DOHH2 (cell line): ENCODE results near the gene GDPGP1.

Experiments
- H3F3A ChIP-seq: fragments of 200-600 bp; sonication (generic), shearing (Covaris generic); 2 replicates; pipeline ENCODE4 v1.6.0; 2016; ENCODE audit warnings: antibody characterized with exemption, mild to moderate bottlenecking; ENCODE audit not compliant: control insufficient read depth, insufficient read depth
- H3K27ac ChIP-seq: fragments of 200-600 bp; sonication (generic); 2 replicates; pipeline ENCODE4 v1.5.1; 2014; ENCODE audit warnings: low read depth, mild to moderate bottlenecking, low read length, moderate library complexity
- H3K27me3 ChIP-seq: fragments of 200-600 bp; sonication (generic); 2 replicates; pipeline ENCODE4 v1.6.1; 2014; ENCODE audit warnings: mild to moderate bottlenecking, low read length, mixed read lengths; ENCODE audit not compliant: control insufficient read depth
- H3K36me3 ChIP-seq: fragments of 200-600 bp; sonication (generic); 2 replicates; pipeline ENCODE4 v1.6.1; 2014; ENCODE audit warnings: mild to moderate bottlenecking, low read length, moderate library complexity, mixed read lengths; ENCODE audit not compliant: control insufficient read depth
- H3K4me1 ChIP-seq: fragments of 200-600 bp; sonication (generic); 2 replicates; pipeline ENCODE4 v1.6.1; 2014; ENCODE audit warnings: mild to moderate bottlenecking, low read length, mixed read lengths; ENCODE audit not compliant: control insufficient read depth
- H3K4me2 ChIP-seq: fragments of 200-600 bp; sonication (generic); 2 replicates; pipeline ENCODE4 v1.6.0; 2014; ENCODE audit warnings: mild to moderate bottlenecking, low read length, moderate library complexity
- H3K4me3 ChIP-seq: fragments of 200-600 bp; sonication (generic); 2 replicates; pipeline ENCODE4 v1.5.1; 2014; ENCODE audit warnings: mild to moderate bottlenecking, low read length, mixed read lengths
- H3K79me2 ChIP-seq: fragments of 200-600 bp; sonication (generic); 2 replicates; pipeline ENCODE4 v1.6.1; 2014; ENCODE audit warnings: mild to moderate bottlenecking, low read length, mixed read lengths; ENCODE audit not compliant: control insufficient read depth
- H3K9me2 ChIP-seq: fragments of 200-600 bp; sonication (generic); replicated peaks from 2 replicates; pipeline ENCODE4 v1.6.1; 2014; ENCODE audit warnings: mild to moderate bottlenecking, low read length, mixed read lengths; ENCODE audit not compliant: control insufficient read depth
- H3K9me3 ChIP-seq: fragments of 200-600 bp; sonication (generic); 2 replicates; pipeline ENCODE4 v1.6.1; 2014; ENCODE audit warnings: antibody characterized with exemption, low read length, mixed read lengths; ENCODE audit not compliant: control insufficient read depth, insufficient read depth
- H4K20me1 ChIP-seq: fragments of 200-600 bp; sonication (generic); 2 replicates; pipeline ENCODE4 v1.6.0; 2014; ENCODE audit warnings: low read depth, mild to moderate bottlenecking, antibody characterized with exemption, low read length, moderate library complexity; ENCODE audit not compliant: control insufficient read depth, insufficient read depth
- EZH2phosphoT487 ChIP-seq: fragments of 200-600 bp; sonication (generic); IDR thresholded peaks from 2 replicates; pipeline ENCODE4 v1.6.1; 2017; ENCODE audit warnings: borderline replicate concordance, mild to moderate bottlenecking, antibody characterized with exemption, low read length, moderate library complexity, mixed read lengths
- TF ChIP-seq, protein P1 (sequence below): fragments of 200-600 bp; sonication (generic); IDR thresholded peaks from one replicate; pipeline ENCODE4 v1.5.1; 2014; ENCODE audit warnings: antibody characterized with exemption, mild to moderate bottlenecking, low read depth, low read length; ENCODE audit not compliant: poor library complexity, severe bottlenecking

Gene GDPGP1

DNA sequence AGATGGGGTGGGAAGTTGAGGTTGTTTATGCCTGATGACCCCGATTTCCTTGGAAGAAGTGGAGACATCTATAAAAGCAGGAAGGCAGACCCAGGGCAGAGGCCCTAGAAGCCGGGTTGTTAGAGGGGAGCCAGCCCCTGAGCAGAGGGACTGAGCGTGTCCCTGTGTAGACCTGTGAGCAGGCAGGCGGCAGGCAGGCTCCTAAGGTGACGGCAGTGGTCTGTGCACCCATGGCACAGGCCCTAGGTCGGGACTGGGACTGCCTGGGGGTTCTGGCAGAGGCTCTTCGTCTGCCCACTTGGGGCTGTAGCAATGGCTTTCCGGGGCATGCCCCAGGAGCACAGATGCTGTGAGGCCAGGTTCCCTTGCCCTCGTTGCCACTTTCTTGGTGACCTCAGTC lies 23.0 kb upstream of the GDPGP1 start:
- no peaks in the 10 kb centered on the region for H3K27me3 ChIP-seq
- no peaks in the 10 kb centered on the region for H3K36me3 ChIP-seq
- H4K20me1 ChIP-seq, result no peaks in the 10 kb centered on the region
- no peak overlapping the region for H3K4me3 ChIP-seq
- no peaks in the 10 kb centered on the region for H3K79me2 ChIP-seq
- H3K4me2 ChIP-seq, result no peak overlapping the region
- peaks cover 25% of the 10 kb centered on the region for H3K4me1 ChIP-seq
- no peak for TF ChIP-seq EZH2phosphoT487
- TF ChIP-seq, protein P1, sequence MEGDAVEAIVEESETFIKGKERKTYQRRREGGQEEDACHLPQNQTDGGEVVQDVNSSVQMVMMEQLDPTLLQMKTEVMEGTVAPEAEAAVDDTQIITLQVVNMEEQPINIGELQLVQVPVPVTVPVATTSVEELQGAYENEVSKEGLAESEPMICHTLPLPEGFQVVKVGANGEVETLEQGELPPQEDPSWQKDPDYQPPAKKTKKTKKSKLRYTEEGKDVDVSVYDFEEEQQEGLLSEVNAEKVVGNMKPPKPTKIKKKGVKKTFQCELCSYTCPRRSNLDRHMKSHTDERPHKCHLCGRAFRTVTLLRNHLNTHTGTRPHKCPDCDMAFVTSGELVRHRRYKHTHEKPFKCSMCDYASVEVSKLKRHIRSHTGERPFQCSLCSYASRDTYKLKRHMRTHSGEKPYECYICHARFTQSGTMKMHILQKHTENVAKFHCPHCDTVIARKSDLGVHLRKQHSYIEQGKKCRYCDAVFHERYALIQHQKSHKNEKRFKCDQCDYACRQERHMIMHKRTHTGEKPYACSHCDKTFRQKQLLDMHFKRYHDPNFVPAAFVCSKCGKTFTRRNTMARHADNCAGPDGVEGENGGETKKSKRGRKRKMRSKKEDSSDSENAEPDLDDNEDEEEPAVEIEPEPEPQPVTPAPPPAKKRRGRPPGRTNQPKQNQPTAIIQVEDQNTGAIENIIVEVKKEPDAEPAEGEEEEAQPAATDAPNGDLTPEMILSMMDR, result no peak
- H3K27ac ChIP-seq, result no peak overlapping the region
- no peaks in the 10 kb centered on the region; the same call in 1 of the 2 replicates for H3F3A ChIP-seq
- H3K9me2 ChIP-seq, result no peaks in the 10 kb centered on the region
- no peaks in the 10 kb centered on the region for H3K9me3 ChIP-seq

DNA sequence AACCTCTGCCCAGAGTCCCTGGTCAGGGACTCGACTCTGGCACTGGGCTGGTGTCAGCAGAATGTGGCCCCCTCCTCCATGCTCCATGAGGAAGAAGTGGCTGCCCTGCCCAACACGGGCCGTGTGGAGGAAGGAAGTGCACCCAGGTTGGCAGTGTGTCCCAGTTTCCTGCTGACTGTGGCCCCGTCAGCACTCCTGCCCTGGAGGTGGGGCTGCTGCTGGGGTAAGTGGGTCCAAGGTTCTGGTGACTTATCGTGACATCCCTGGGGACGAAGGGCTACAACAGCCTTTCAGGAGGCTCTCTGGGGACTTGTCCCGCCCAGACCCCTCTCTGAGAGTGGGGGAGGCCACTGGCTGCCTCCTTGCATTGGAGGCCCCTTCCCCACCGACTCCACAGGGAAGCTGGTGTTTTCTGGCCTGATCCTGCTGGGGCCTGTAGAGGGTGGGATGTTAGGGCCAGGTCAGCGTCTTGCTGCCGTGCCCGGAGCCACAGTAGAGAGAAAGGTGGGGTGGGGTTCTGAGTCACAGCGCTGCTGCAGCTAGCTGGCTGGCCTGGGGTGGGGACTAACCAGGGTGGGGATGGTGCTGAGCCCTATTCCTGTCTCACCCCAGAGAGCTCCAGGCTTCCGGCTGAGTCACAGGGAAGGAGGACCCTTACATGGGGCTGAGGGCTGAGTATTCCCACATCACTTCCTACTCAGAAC lies 22.4 kb upstream of the GDPGP1 start:
- Histone ChIP-seq H3F3A (no peaks in the 10 kb centered on the region; the same call in 1 of the 2 replicates), H3K9me2 (no peaks in the 10 kb centered on the region), H3K36me3 (no peaks in the 10 kb centered on the region), H4K20me1 (no peaks in the 10 kb centered on the region), H3K4me1 (peaks cover 30% of the 10 kb centered on the region), H3K9me3 (no peaks in the 10 kb centered on the region), H3K4me2 (no peak overlapping the region), H3K27me3 (no peaks in the 10 kb centered on the region), H3K27ac (no peak overlapping the region), H3K79me2 (no peaks in the 10 kb centered on the region), H3K4me3 (no peak overlapping the region)
- TF ChIP-seq, protein P1, result no peak
- no peak for TF ChIP-seq EZH2phosphoT487

DNA sequence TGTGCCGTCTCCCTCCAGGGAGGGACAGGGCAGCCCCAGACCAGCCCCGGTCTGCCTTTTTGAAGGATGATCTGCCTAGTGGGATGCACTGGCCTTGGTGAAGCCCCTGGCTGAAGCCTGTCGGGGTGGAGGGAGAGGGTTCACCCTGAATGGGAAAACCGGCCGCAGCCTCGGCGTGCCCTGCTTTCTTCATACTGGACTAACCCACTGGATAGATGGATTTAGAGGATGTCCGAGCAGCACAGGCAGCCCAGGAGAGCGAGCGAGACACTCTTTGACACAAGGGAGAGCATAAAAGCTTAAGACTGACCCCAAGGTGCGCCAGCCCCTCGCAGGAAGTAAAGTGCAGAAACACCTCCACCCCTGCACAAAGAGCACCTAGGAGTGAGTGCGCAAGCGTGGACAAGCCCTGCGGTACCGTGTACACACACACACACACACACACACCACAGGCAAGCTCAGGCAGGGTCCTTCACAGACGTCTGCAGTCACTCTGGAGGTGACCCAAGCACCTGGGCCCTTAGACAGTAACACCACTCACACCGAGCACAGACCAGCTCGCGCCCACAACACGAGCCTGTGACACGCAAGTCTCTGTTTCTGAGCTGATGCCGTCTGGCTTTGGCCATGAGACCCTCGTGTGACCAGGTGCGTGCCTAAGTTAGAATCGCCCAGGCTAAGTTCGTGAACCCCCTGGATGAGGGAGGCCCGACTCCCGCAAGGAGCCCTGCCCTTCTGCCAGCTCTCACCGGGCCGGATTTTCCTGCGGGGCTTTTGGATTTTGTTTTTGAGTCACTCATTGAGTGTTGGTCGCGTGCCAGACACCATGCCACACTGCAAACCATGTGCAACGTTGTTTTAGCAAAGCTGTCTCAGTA lies 21.5 kb upstream of the GDPGP1 start:
- no peaks in the 10 kb centered on the region; the same call in 1 of the 2 replicates for H3F3A ChIP-seq
- no peaks in the 10 kb centered on the region for H3K79me2 ChIP-seq
- H3K9me3 ChIP-seq, result no peaks in the 10 kb centered on the region
- no peak overlapping the region for H3K4me2 ChIP-seq
- TF ChIP-seq, protein P1, result no peak
- no peak for TF ChIP-seq EZH2phosphoT487
- H4K20me1 ChIP-seq, result no peaks in the 10 kb centered on the region
- peaks cover 38% of the 10 kb centered on the region for H3K4me1 ChIP-seq
- H3K4me3 ChIP-seq, result no peak overlapping the region
- no peaks in the 10 kb centered on the region for H3K9me2 ChIP-seq
- no peaks in the 10 kb centered on the region for H3K27me3 ChIP-seq
- H3K36me3 ChIP-seq, result no peaks in the 10 kb centered on the region
- no peak overlapping the region for H3K27ac ChIP-seq
